Colonic mucosa (tissue), 4 donors: Measurements from ENCODE around the gene LRP3. TPM values are rescaled to one million over a fixed set of nuclear protein-coding genes. Genes with fewer than 3 reads are reported as not detected.

Source experiments
- DNase-seq: peaks from one replicate; pipeline ENCODE4 v3.0.0-alpha.2; 2020
- H3K27ac ChIP-seq: fragments of 200-600 bp; one replicate; pipeline ENCODE4 v1.8.0; 2021
- H3K27me3 ChIP-seq: fragments of 200-600 bp; one replicate; pipeline ENCODE4 v1.8.0; 2021
- H3K36me3 ChIP-seq: fragments of 200-600 bp; one replicate; pipeline ENCODE4 v1.8.0; 2021
- H3K4me1 ChIP-seq: fragments of 200-600 bp; one replicate; pipeline ENCODE4 v1.8.0; 2021; ENCODE audit warnings: mild to moderate bottlenecking
- H3K4me3 ChIP-seq: fragments of 200-600 bp; one replicate; pipeline ENCODE4 v1.8.0; 2021
- H3K9ac ChIP-seq, 2 donors: one replicate each; pipeline ENCODE4 v1.7.0; 2013; ENCODE audit warnings: control low read depth in 2 of 2, low read depth in 2 of 2, low read length in 2 of 2
- H3K9me3 ChIP-seq: fragments of 200-600 bp; one replicate; pipeline ENCODE4 v1.8.0; 2021
- intact Hi-C: fragments of 100-400 bp; cut with DNase I; formaldehyde crosslinking; loops from one replicate; pipeline ENCODE4 v1.14.1; 2022
- total RNA-seq, 2 donors: library from RNA; stranded (reverse); fragmentation: NEBNext Ultra II Directional in 1 of 2; extraction: Animal tissue kit (Norgen Biotek cat#: 25700) in 1 of 2; gene quantifications; one replicate each; pipeline ENCODE4 v1.2.1, GENCODE V29; 2021
- TF ChIP-seq, protein P1 (sequence below): fragments of 200-600 bp; IDR thresholded peaks from one replicate; pipeline ENCODE4 v1.8.0; 2022; ENCODE audit warnings: antibody characterized with exemption, mild to moderate bottlenecking
- donor health status: healthy.
- donor health status: DM: no; HTN: no; CAD: no.
- donor health status: DM: no; HTN: no; CAD: no.

LRP3 gene
- total RNA-seq, 2 donors from 2014 or later, result 14.6 to 16.5 TPM

DNA sequence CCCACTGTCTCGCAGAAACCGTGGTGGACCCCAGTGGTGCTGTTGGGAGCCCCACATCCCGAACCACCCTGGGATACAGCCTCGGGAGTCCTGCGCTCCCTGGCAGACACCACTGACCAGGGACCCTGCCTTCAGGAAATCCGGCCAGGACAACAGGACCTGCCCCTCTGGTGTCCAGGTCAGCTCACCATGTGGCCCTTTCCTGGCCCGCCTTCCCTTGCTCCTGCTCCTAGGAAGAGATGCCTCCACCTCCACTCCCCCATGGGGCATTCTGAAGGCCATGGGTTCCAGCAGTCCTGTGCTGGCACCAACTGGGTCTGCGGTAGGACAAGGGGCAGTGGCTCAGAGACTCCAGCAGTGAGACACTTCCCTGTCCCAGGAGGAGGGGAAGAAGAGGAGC lies 54.0 kb downstream of the LRP3 start:
- no peak overlapping the region for H3K9ac ChIP-seq
- no peaks in the 10 kb centered on the region for H3K27me3 ChIP-seq
- H3K27ac ChIP-seq, result no peak overlapping the region
- intact Hi-C loops, result no loop called here
- no peak overlapping the region for H3K4me3 ChIP-seq
- no peak for DNase-seq
- no peaks in the 10 kb centered on the region for H3K9me3 ChIP-seq
- TF ChIP-seq, protein P1, sequence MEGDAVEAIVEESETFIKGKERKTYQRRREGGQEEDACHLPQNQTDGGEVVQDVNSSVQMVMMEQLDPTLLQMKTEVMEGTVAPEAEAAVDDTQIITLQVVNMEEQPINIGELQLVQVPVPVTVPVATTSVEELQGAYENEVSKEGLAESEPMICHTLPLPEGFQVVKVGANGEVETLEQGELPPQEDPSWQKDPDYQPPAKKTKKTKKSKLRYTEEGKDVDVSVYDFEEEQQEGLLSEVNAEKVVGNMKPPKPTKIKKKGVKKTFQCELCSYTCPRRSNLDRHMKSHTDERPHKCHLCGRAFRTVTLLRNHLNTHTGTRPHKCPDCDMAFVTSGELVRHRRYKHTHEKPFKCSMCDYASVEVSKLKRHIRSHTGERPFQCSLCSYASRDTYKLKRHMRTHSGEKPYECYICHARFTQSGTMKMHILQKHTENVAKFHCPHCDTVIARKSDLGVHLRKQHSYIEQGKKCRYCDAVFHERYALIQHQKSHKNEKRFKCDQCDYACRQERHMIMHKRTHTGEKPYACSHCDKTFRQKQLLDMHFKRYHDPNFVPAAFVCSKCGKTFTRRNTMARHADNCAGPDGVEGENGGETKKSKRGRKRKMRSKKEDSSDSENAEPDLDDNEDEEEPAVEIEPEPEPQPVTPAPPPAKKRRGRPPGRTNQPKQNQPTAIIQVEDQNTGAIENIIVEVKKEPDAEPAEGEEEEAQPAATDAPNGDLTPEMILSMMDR, result no peak
- H3K4me1 ChIP-seq, result no peaks in the 10 kb centered on the region
- H3K36me3 ChIP-seq, result no peaks in the 10 kb centered on the region

- Histone ChIP-seq H3K4me3 (no peak overlapping the region), H3K27me3 (no peaks in the 10 kb centered on the region), H3K9me3 (no peaks in the 10 kb centered on the region), H3K36me3 (no peaks in the 10 kb centered on the region), H3K27ac (no peak overlapping the region), H3K9ac (no peak overlapping the region), H3K4me1 (no peaks in the 10 kb centered on the region)
- intact Hi-C loops, result no loop called here
- no peak for DNase-seq
- TF ChIP-seq, protein P1, result no peak
Measured at GRCh38 chr19:33248553-33248953, 54.4 kb downstream of the LRP3 start.

GRCh38 chr19:33248954-33249613 lies 55.0 kb downstream of the LRP3 start:
- H3K9me3 ChIP-seq, result no peaks in the 10 kb centered on the region
- intact Hi-C loops, result no loop called here
- H3K27me3 ChIP-seq, result no peaks in the 10 kb centered on the region
- H3K9ac ChIP-seq, result no peak overlapping the region
- no peaks in the 10 kb centered on the region for H3K36me3 ChIP-seq
- no peak overlapping the region for H3K27ac ChIP-seq
- TF ChIP-seq, protein P1, result no peak
- DNase-seq, result no peak
- H3K4me3 ChIP-seq, result no peak overlapping the region
- H3K4me1 ChIP-seq, result no peaks in the 10 kb centered on the region

- H3K27me3 ChIP-seq, result no peaks in the 10 kb centered on the region
- H3K9me3 ChIP-seq, result no peaks in the 10 kb centered on the region
- H3K27ac ChIP-seq, result no peak overlapping the region
- H3K9ac ChIP-seq, result no peak overlapping the region
- H3K4me1 ChIP-seq, result no peaks in the 10 kb centered on the region
- TF ChIP-seq, protein P1, result no peak
- H3K36me3 ChIP-seq, result no peaks in the 10 kb centered on the region
- no peak for DNase-seq
- intact Hi-C loops, result no loop called here
- H3K4me3 ChIP-seq, result no peak overlapping the region
Measured at GRCh38 chr19:33249740-33250366, 55.7 kb downstream of the LRP3 start.

- Histone ChIP-seq H3K9ac (no peak overlapping the region), H3K9me3 (no peaks in the 10 kb centered on the region), H3K4me1 (no peaks in the 10 kb centered on the region), H3K27ac (no peak overlapping the region), H3K36me3 (no peaks in the 10 kb centered on the region), H3K4me3 (no peak overlapping the region), H3K27me3 (no peaks in the 10 kb centered on the region)
- no peak for DNase-seq
- intact Hi-C loops, result no loop called here
- TF ChIP-seq, protein P1, result no peak
Measured at GRCh38 chr19:33250500-33250899, 56.4 kb downstream of the LRP3 start.
